Right lobe of liver (tissue), 6 donors: Measurements from ENCODE around the gene DIPK1B. TPM values are rescaled to one million over a fixed set of nuclear protein-coding genes. Genes with fewer than 3 reads are reported as not detected.
A peak's percentile ranks its signal among the peaks of the same experiment; 100 is the strongest.

Experiments
- ATAC-seq, 4 donors: fragments of 200-7000 bp; cut with Tn5 transposase; one replicate each; pipeline ENCODE4 v1.9.1; 2020; ENCODE audit warnings: mild to moderate bottlenecking in 4 of 4, moderate library complexity in 4 of 4
- DNase-seq, 3 donors: peaks; one replicate each; pipeline ENCODE4 v3.0.0-alpha.2; 2020
- H3K27ac ChIP-seq, 3 donors: fragments of 200-600 bp; one replicate each; pipeline ENCODE4 v1.8.0; 2022
- H3K27me3 ChIP-seq, 2 donors: fragments of 200-600 bp; one replicate each; pipeline ENCODE4 v1.8.0; 2022
- H3K36me3 ChIP-seq, 4 donors: fragments of 200-600 bp; sonication (generic) in 1 of 4; one replicate each; pipeline versions ENCODE4 v1.5.1 to v1.8.0; 2017 to 2022; ENCODE audit warnings: control low read depth in 1 of 4
- H3K4me1 ChIP-seq, 4 donors: fragments of 200-600 bp; sonication (generic) in 1 of 4; one replicate each; pipeline versions ENCODE4 v1.5.1 to v1.8.0; 2017 to 2022; ENCODE audit warnings: control low read depth in 1 of 4
- H3K4me3 ChIP-seq, 3 donors: fragments of 200-600 bp; one replicate each; pipeline ENCODE4 v1.8.0; 2022
- H3K9me3 ChIP-seq, 4 donors: fragments of 200-600 bp; sonication (generic) in 1 of 4; one replicate each; pipeline versions ENCODE4 v1.5.1 to v1.8.0; 2017 to 2022; ENCODE audit warnings: control low read depth in 1 of 4
- POLR2A ChIP-seq: fragments of 450-650 bp; IDR thresholded peaks from one replicate; pipeline ENCODE4 v1.6.1; 2017; ENCODE audit warnings: antibody characterized with exemption, mild to moderate bottlenecking
- WGBS: methylation state at CpG from one replicate; pipeline ENCODE4 v1.1.6; 2018; ENCODE audit warnings: low coverage, low lambda C conversion rate; ENCODE audit not compliant: insufficient coverage; ENCODE audit errors: missing lambda C conversion rate; 5-methylcytosine and 5-hydroxymethylcytosine counted together
- intact Hi-C, 2 donors: fragments of 100-400 bp; cut with DNase I; formaldehyde crosslinking; loops; one replicate each; pipeline versions ENCODE4 v1.11.2 to v1.14.1; 2022
- total RNA-seq, 6 experiments: library from RNA; depleted of rRNA in 2 of 6; stranded (reverse); fragments of >200 nt in 2 of 6; fragmentation: NEBNext Ultra II Directional in 3 of 6; extraction: Animal tissue kit (Norgen Biotek cat#: 25700) in 3 of 6; gene quantifications; one replicate each; pipeline versions ENCODE4 v1.1.0 to v1.2.4, GENCODE V29; 2016 to 2023
- TF ChIP-seq, protein P1 (sequence below), 4 donors: fragments of 200-600 bp in 3 of 4; fragments of 450-650 bp in 1 of 4; IDR thresholded peaks; one replicate each; pipeline versions ENCODE4 v1.5.1 to v1.8.0; 2016 to 2022; ENCODE audit warnings: antibody characterized with exemption in 4 of 4, mild to moderate bottlenecking in 2 of 4
- donor health status: DM: no; HTN: yes; CAD: no.
- donor health status: DM: no; HTN: no; CAD: no.
- donor health status: DM: no; HTN: no; CAD: no.
- donor health status: DM: no; HTN: yes; CAD: no.
- donor health status: DM: no; HTN: yes; CAD: no.

DIPK1B gene
- total RNA-seq, 6 experiments from 2014 or later = 1.4 to 7.7 (median 5.1) TPM

DNA sequence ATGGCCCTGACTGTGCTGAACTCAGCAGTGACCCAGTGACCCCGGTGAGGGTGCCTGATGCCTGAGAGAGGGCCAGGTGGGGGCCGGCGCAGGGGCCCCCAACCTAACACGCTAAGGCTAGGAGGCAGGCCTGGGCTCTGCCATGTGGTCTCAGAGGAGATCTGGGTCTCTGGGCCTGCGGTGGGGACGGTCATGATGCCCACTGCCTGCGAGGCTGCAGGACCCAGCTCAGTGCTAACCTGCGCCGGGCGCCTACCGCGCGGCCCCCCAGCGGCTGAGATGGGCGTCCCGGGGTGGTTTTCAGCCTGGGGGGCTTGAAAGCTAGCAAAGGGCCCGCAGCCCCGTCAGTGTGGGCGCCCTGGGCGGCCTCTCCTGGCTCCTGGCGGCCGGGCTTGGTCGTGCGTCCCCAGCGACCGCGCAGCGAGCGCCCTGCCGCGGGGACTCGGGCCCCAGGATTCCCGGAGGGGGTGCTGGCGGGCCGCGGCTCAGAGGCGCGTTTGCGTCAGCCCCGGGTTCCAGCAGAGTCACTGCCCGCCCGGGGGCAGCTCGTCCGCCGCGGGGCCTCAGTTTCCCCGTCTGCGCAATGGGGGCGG is 47.2 kb upstream of the DIPK1B start:
- intact Hi-C loops = no loop called here
- TF ChIP-seq, protein P1, sequence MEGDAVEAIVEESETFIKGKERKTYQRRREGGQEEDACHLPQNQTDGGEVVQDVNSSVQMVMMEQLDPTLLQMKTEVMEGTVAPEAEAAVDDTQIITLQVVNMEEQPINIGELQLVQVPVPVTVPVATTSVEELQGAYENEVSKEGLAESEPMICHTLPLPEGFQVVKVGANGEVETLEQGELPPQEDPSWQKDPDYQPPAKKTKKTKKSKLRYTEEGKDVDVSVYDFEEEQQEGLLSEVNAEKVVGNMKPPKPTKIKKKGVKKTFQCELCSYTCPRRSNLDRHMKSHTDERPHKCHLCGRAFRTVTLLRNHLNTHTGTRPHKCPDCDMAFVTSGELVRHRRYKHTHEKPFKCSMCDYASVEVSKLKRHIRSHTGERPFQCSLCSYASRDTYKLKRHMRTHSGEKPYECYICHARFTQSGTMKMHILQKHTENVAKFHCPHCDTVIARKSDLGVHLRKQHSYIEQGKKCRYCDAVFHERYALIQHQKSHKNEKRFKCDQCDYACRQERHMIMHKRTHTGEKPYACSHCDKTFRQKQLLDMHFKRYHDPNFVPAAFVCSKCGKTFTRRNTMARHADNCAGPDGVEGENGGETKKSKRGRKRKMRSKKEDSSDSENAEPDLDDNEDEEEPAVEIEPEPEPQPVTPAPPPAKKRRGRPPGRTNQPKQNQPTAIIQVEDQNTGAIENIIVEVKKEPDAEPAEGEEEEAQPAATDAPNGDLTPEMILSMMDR (IDR thresholded peaks at IDR 0.05) = peak in 2 of 4 donors; percentile 12
- no peak for TF ChIP-seq POLR2A
- no peaks in the 10 kb centered on the region for H3K36me3 ChIP-seq
- peak overlapping the region; percentile 62 to 84 (median 75) for H3K27ac ChIP-seq
- H3K27me3 ChIP-seq = no peaks in the 10 kb centered on the region
- H3K4me3 ChIP-seq = peak overlapping the region; percentile 45 to 58 (median 46)
- ATAC-seq (no peak), DNase-seq (peak in 1 of 3 donors; percentile 28)
- H3K9me3 ChIP-seq = no peaks in the 10 kb centered on the region
- H3K4me1 ChIP-seq = peaks cover 0 to 3% (median 0%) of the 10 kb centered on the region in 4 donors
- 0% methylated on average over 1 of the region's 49 CpGs for WGBS

DNA sequence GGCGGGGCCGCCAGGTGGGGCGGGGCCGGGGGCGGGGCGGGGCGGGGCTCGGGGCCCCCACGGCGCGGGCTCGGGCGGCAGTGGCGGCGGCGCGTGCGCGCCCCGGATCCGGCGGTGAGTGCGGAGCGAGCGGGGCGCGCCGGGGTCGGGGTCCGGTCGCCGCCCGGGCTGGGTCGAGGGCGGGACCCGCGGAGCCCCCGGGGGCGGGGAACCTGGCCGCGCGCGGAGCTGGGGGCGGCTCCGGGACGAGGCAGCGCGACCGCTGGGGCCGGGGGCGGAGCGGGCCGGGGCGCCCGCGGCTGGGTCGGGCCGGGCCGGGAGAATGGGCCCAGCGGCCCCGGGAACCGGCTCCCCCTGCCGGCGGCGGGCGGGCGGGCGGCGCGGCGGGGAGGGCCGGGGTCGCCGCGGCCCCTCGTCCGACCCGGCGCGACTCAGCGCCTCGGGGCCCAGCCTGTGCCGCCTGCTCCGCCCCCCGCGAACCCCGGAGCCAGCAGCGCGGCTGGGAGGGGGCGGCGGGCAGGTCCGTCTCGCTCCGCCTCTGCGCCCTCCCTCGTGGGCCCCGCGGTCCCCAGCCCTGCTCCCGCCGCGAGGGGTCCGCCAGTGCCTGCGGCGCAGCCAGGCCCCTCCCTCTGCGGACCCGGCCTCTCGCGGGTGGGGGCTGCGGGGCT is 46.5 kb upstream of the DIPK1B start:
- peak in 1 of 3 donors; percentile 41 for DNase-seq
- no CpG with 5 or more reads among the region's 109 CpGs for WGBS
- no peaks in the 10 kb centered on the region for H3K36me3 ChIP-seq

DNA sequence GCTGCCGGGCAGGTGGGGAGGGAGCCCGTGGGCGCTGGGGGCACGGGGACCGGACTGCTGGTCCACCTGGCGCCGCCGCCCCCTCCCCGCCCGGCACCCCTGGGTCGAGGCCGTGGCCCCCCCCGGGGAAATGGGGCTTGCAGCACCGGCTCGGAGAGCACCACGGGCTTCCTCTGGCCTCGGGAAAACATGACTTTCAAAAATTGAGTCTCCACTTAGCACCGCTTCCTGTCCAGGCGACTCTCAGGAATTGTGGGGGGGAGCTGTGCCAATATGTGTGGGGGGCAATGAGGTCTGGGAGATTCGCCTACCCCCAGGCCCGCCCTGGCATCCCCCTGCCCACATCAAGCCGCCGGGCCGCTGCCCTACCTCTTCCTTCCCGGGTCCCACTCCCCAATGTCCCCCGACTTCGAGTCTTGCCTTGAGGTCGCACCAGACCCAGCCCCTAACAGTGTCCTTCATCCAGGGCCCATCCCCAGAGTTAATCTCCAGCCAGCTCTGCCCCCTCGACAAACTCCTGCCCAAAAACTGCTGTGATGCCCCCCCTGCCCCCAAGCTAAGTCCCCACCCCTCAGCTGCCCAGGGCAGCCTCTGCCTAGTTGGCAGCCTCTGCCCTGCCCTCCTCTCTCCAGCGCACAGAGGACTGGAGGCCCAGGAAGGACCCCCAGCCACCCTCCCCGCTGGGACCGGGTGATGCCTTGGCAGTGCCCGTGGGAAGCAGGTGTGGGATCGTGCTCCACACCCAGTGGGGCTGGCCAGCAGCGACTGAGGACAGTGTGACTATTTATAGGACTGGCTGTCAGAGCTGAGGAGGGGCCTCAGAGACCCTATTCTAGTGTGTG is 45.8 kb upstream of the DIPK1B start:
- DNase-seq = peak in 1 of 3 donors; percentile 31
- H3K4me1 ChIP-seq = peaks cover 0 to 7% (median 0%) of the 10 kb centered on the region in 4 donors
- no peak for TF ChIP-seq POLR2A
- TF ChIP-seq, protein P1 (IDR thresholded peaks at IDR 0.05) = no peak
- intact Hi-C loops = no loop called here
- H3K27me3 ChIP-seq = no peaks in the 10 kb centered on the region
- 29% methylated on average over 7 of the region's 35 CpGs for WGBS
- no peak for ATAC-seq
- peak overlapping the region; percentile 31 to 58 (median 33) for H3K4me3 ChIP-seq
- no peaks in the 10 kb centered on the region for H3K9me3 ChIP-seq
- H3K27ac ChIP-seq = peak overlapping the region in 2 of 3 donors; percentile 18 to 37
- no peaks in the 10 kb centered on the region for H3K36me3 ChIP-seq

More for the DNA sequence above, 46.5 kb upstream of the DIPK1B start:
- TF ChIP-seq POLR2A = no peak
- TF ChIP-seq, protein P1 (IDR thresholded peaks at IDR 0.05) = peak in 1 of 4 donors; percentile 28
- no peak for ATAC-seq
- intact Hi-C loops = no loop called here
- no peaks in the 10 kb centered on the region for H3K27me3 ChIP-seq
- peaks cover 0 to 3% (median 0%) of the 10 kb centered on the region in 4 donors for H3K4me1 ChIP-seq
- no peak overlapping the region for H3K27ac ChIP-seq
- no peaks in the 10 kb centered on the region for H3K9me3 ChIP-seq
- H3K4me3 ChIP-seq = peak overlapping the region; percentile 33 to 58 (median 46)

DNA sequence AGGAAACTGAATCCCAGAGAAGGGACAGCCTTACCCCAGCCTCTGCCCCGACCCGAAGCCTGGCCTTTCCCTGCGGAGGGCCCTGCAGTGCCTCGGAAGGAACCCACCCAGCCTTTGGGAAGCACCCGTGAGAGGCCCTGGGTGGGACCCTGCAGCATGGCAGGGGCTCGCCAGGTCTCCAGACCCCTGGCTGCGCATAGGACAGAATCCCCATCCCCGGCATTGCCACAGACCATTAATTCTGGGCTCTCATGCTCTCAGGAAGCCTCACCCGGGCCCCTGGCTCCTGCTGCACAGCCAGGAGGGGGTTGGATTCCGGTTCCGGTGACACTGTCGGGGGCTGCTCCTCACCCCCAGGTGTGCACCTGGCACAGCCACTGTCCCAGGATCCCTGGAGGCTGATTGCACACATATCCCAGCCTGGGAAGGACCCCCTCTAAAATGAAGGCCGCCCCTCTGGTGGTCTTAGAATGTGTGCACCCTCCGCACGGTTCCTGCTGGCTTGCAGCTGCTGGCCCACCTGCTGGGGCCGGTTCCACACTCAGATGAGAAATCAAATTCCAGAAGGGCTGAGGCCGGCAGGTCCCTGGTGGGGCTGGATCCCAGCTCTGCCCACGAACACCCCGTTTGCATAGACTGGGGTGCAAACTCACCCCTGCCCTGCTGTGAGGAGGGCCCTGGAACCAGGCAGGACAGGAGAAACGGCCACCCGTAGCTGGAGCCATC is 45.0 kb upstream of the DIPK1B start:
- TF ChIP-seq POLR2A = no peak
- TF ChIP-seq, protein P1 (IDR thresholded peaks at IDR 0.05) = no peak
- Histone ChIP-seq H3K27me3 (no peaks in the 10 kb centered on the region), H3K9me3 (no peaks in the 10 kb centered on the region), H3K27ac (peak overlapping the region in 2 of 3 donors; percentile 18 to 37), H3K36me3 (no peaks in the 10 kb centered on the region), H3K4me3 (peak overlapping the region; percentile 31 to 58 (median 33)), H3K4me1 (peaks cover 0 to 15% (median 3%) of the 10 kb centered on the region in 4 donors)
- intact Hi-C loops = no loop called here
- ATAC-seq = no peak
- WGBS = 69% methylated on average over 6 of the region's 21 CpGs
- DNase-seq = no peak
